HG03520 (cell line): ENCODE data around the gene SLC6A6.
"Not testable (repeated sequence)": the region's sequence is repeated elsewhere in the genome, so short reads cannot be mapped to it uniquely, and the experiment has no call there.

ENCODE experiments used
- ATAC-seq: cut with Tn5 transposase; IDR thresholded peaks from one replicate; pipeline ENCODE4 v1.9.1; 2021; ENCODE audit warnings: mild to moderate bottlenecking, moderate library complexity; ENCODE audit not compliant: unreplicated experiment

SLC6A6 gene

GRCh38 chr3:14434126-14434497 is 31.7 kb downstream of the SLC6A6 start:
- ATAC-seq = no peak

- ATAC-seq = no peak
Observed at GRCh38 chr3:14434498-14435151, 32.2 kb downstream of the SLC6A6 start.

GRCh38 chr3:14435175-14436014 is 33.0 kb downstream of the SLC6A6 start:
- no peak for ATAC-seq

GRCh38 chr3:14436954-14437281 is 34.5 kb downstream of the SLC6A6 start:
- no peak for ATAC-seq

GRCh38 chr3:14437705-14438104 is 35.3 kb downstream of the SLC6A6 start:
- not testable (repeated sequence) for ATAC-seq

- no peak for ATAC-seq
Observed at GRCh38 chr3:14438262-14438661, 35.9 kb downstream of the SLC6A6 start.

- no peak for ATAC-seq
Observed at GRCh38 chr3:14438929-14439328, 36.5 kb downstream of the SLC6A6 start.

- no peak for ATAC-seq
Observed at GRCh38 chr3:14439501-14440167, 37.2 kb downstream of the SLC6A6 start.

GRCh38 chr3:14440168-14440518 is 37.7 kb downstream of the SLC6A6 start:
- no peak for ATAC-seq

GRCh38 chr3:14440531-14441239 is 38.3 kb downstream of the SLC6A6 start:
- no peak for ATAC-seq

GRCh38 chr3:14441240-14441919 is 39.0 kb downstream of the SLC6A6 start:
- no peak for ATAC-seq

- no peak for ATAC-seq
Observed at GRCh38 chr3:14441920-14442300, 39.5 kb downstream of the SLC6A6 start.

- no peak for ATAC-seq
Observed at GRCh38 chr3:14444380-14444779, 42.0 kb downstream of the SLC6A6 start.

- no peak for ATAC-seq
Observed at GRCh38 chr3:14445773-14446172, 43.4 kb downstream of the SLC6A6 start.

GRCh38 chr3:14446988-14447570 is 44.7 kb downstream of the SLC6A6 start:
- no peak for ATAC-seq

GRCh38 chr3:14448063-14448462 is 45.7 kb downstream of the SLC6A6 start:
- ATAC-seq = no peak

GRCh38 chr3:14448756-14449727 is 46.6 kb downstream of the SLC6A6 start:
- ATAC-seq = no peak

- ATAC-seq = no peak
Observed at GRCh38 chr3:14450506-14450905, 48.1 kb downstream of the SLC6A6 start.

GRCh38 chr3:14450922-14451606 is 48.7 kb downstream of the SLC6A6 start:
- no peak for ATAC-seq
